ENCODE data around the gene H2BK1. TPM values are rescaled to one million over a fixed set of nuclear protein-coding genes. Genes with fewer than 3 reads are reported as not detected.

The H2BK1 gene
- total RNA-seq, 1 experiment from 2014 or later: not detected

DNA sequence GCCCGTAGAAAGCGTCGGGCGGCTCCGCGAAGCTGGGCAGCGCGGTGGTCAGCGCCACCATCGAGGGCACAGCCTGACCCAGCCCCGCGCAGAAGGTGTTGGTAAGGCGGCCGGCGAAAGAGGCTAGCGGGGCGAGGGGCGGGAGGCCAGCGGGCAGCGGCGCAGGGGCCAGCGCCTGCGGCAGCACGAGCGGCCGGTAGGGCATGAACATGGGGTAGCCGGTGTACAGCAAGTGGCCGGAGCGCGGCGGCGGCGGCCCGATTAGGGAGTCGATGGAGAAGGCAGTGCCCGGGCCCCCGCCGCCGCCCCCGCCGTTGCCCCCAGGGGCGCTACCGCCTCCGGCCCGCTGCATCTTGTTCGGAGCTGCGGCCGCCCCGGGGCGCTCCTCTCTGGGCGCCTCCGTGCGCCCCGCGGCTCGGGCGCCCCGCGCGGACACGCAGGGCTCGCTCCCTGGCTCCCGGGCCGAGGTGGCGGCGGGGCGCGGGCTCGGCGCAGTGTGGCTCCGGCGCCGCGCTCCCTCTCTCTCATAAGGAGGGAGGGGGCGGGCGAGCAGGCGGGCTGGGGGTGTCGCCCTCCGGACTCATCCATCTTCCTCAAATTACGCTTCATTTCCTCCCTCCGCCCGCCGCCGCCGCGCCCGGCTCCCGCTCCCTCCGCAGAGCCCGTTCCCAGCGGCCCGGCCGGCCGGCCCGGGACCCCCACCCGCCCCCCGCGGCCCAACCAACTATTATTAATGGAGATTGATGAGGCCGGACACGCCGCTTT, 42.9 kb downstream of the H2BK1 start, which contains the start of gene GBX1:
GBX1 (minus strand) TSS at position 498 of the 765 bp plus-strand sequence; CDS start at position 352, 146 bp downstream.
- BruUV-seq (replicated peaks): no TSS peak
- Histone ChIP-seq H3K9me3 (ENCODE audit: insufficient read depth, low read depth) (no peaks in the 10 kb centered on the region), H2AFZ (no peak within 1 kb of the TSS), H3K4me2 (no peak within 1 kb of the TSS), H3K27me3 (ENCODE audit: insufficient read depth, low read depth) (peaks cover 78% of the 10 kb centered on the region), H3F3A (ENCODE audit: insufficient read depth, low read depth) (no peaks in the 10 kb centered on the region), H3K36me3 (ENCODE audit: low read depth) (no peaks in the 10 kb centered on the region), H3K27ac (no peak within 1 kb of the TSS), H3K4me1 (replicated peaks; ENCODE audit: insufficient read depth) (no peaks in the 10 kb centered on the region), H3K4me3 (no peak within 1 kb of the TSS), H4K20me1 (ENCODE audit: insufficient read depth) (no peaks in the 10 kb centered on the region), H3K9me2 (ENCODE audit: insufficient read depth) (no peaks in the 10 kb centered on the region), H3K79me2 (ENCODE audit: low read depth) (no peaks in the 10 kb centered on the region)
- ChIA-PET POLR2A (ENCODE audit: unreplicated experiment) (no interaction called here), CTCF (interaction anchor here (0.8 kb wide), 1 partner anchor 50 kb away, joined by 3 read pairs; no protein-coding TSS in a partner anchor)
- DNase-seq: peak in 1 of 2 experiments; percentile 19
- TF ChIP-seq, protein P1, sequence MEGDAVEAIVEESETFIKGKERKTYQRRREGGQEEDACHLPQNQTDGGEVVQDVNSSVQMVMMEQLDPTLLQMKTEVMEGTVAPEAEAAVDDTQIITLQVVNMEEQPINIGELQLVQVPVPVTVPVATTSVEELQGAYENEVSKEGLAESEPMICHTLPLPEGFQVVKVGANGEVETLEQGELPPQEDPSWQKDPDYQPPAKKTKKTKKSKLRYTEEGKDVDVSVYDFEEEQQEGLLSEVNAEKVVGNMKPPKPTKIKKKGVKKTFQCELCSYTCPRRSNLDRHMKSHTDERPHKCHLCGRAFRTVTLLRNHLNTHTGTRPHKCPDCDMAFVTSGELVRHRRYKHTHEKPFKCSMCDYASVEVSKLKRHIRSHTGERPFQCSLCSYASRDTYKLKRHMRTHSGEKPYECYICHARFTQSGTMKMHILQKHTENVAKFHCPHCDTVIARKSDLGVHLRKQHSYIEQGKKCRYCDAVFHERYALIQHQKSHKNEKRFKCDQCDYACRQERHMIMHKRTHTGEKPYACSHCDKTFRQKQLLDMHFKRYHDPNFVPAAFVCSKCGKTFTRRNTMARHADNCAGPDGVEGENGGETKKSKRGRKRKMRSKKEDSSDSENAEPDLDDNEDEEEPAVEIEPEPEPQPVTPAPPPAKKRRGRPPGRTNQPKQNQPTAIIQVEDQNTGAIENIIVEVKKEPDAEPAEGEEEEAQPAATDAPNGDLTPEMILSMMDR (conservative IDR thresholded peaks at IDR 0.05): no peak
- TF ChIP-seq EZH2 (IDR thresholded peaks at IDR 0.05; ENCODE audit: low read depth): no peak
- intact Hi-C loops (cut with micrococcal nuclease; ENCODE audit: unreplicated experiment): no loop called here

DNA sequence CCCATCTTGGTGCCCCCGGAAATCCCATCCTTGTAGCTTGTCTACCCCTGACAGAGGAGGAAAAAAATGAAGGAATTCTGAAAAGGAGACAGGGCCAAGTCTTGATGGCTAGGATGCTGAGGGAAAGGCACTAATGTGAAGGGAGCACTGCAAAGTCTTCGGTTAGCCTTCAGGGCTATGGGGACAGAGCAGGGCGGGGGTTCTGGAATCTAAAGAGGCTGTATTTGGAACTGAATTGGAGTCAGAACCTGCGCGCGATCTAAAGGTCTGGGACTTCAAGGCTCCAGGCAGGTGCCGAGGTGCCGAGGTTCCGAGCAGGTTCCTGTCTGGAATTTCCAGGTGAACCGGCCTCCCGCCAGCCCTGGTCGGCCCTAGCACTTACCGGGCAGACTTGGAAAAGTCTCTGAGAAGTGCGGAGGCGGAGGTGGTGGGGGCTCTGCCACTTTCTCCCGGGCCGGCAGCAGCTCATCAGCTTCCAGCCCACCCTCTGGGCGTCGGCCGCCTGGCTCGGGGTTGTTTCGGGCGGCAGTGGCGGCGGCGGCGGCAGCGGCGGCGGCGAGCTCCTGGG, 43.6 kb downstream of the H2BK1 start:
- H3K27ac ChIP-seq: no peak overlapping the region
- no peak for DNase-seq
- BruUV-seq (replicated peaks): no TSS peak
- no peaks in the 10 kb centered on the region for H3K36me3 ChIP-seq (ENCODE audit: low read depth)
- POLR2A ChIA-PET (ENCODE audit: unreplicated experiment): interaction anchor here (0.6 kb wide), 2 partner anchors 13 to 81 kb away, joined by 4 to 5 read pairs; no protein-coding TSS in a partner anchor
- H3K27me3 ChIP-seq (ENCODE audit: insufficient read depth, low read depth): peaks cover 79% of the 10 kb centered on the region
- CTCF ChIA-PET: no interaction called here
- no peaks in the 10 kb centered on the region for H3K9me3 ChIP-seq (ENCODE audit: insufficient read depth, low read depth)
- intact Hi-C loops (cut with micrococcal nuclease; ENCODE audit: unreplicated experiment): no loop called here
- H3K4me2 ChIP-seq: no peak overlapping the region
- H2AFZ ChIP-seq: no peak overlapping the region
- TF ChIP-seq EZH2 (IDR thresholded peaks at IDR 0.05; ENCODE audit: low read depth): no peak
- TF ChIP-seq, protein P1 (conservative IDR thresholded peaks at IDR 0.05): no peak
- H3K9me2 ChIP-seq (ENCODE audit: insufficient read depth): no peaks in the 10 kb centered on the region
- H4K20me1 ChIP-seq (ENCODE audit: insufficient read depth): no peaks in the 10 kb centered on the region
- no peaks in the 10 kb centered on the region for H3K4me1 ChIP-seq (replicated peaks; ENCODE audit: insufficient read depth)
- no peak overlapping the region for H3K4me3 ChIP-seq
- no peaks in the 10 kb centered on the region for H3K79me2 ChIP-seq (ENCODE audit: low read depth)
- no peaks in the 10 kb centered on the region for H3F3A ChIP-seq (ENCODE audit: insufficient read depth, low read depth)

DNA sequence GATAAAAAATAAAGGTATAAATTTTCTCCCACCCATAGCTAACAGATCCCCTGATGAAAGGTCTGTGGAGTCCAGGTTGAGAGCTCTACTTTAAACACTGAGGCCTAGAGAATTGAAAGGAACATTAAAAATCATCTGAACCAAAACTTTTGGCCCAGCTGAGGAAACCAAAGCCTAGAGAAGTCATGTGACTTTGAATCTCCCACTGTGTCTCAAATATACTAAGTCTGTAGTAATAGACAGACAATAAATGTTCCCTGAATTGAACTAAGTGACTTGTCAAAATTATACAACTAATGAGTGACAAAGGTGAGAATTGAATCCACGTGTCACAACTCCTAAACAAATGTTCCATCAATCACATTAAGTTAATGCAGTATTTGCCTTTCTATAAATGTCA, 48.5 kb downstream of the H2BK1 start:
- H3K27ac ChIP-seq: no peak overlapping the region
- DNase-seq: no peak
- no peak overlapping the region for H2AFZ ChIP-seq
- peaks cover 5% of the 10 kb centered on the region; the same call in 1 of the 2 replicates for H3F3A ChIP-seq (ENCODE audit: insufficient read depth, low read depth)
- H3K27me3 ChIP-seq (ENCODE audit: insufficient read depth, low read depth): peaks cover 46% of the 10 kb centered on the region
- H3K79me2 ChIP-seq (ENCODE audit: low read depth): no peaks in the 10 kb centered on the region
- H3K36me3 ChIP-seq (ENCODE audit: low read depth): no peaks in the 10 kb centered on the region
- H3K4me1 ChIP-seq (replicated peaks; ENCODE audit: insufficient read depth): 0 out of 2 replicates have a peak, but pooled peaks cover 7% of the 10 kb centered on the region
- H4K20me1 ChIP-seq (ENCODE audit: insufficient read depth): no peaks in the 10 kb centered on the region
- no peaks in the 10 kb centered on the region for H3K9me3 ChIP-seq (ENCODE audit: insufficient read depth, low read depth)
- H3K4me3 ChIP-seq: no peak overlapping the region
- no peaks in the 10 kb centered on the region for H3K9me2 ChIP-seq (ENCODE audit: insufficient read depth)
- intact Hi-C loops (cut with micrococcal nuclease; ENCODE audit: unreplicated experiment): no loop called here
- POLR2A ChIA-PET (ENCODE audit: unreplicated experiment): no interaction called here
- no peak for TF ChIP-seq EZH2 (IDR thresholded peaks at IDR 0.05; ENCODE audit: low read depth)
- TF ChIP-seq, protein P1 (conservative IDR thresholded peaks at IDR 0.05): no peak
- H3K4me2 ChIP-seq: no peak overlapping the region
- BruUV-seq (replicated peaks): no TSS peak
- CTCF ChIA-PET: interaction anchor here (1.0 kb wide), 1 partner anchor 9 kb away, joined by 6 read pairs; no protein-coding TSS in a partner anchor

Other genes with a start within 250 kb of the H2BK1 start
- gene KCNH2, start 232.2 kb downstream of the H2BK1 start, total RNA-seq (2021): 1.5 and 1.6 TPM in 2 replicates
- gene NOS3, start 219.5 kb downstream of the H2BK1 start, total RNA-seq (2021): 1.8 and 3.2 TPM in 2 replicates
- gene ATG9B, start 186.0 kb downstream of the H2BK1 start, total RNA-seq (2021): 9.7 and 13.7 TPM in 2 replicates
- gene ABCB8, start 182.0 kb downstream of the H2BK1 start, total RNA-seq (2021): 51.8 and 61.9 TPM in 2 replicates
- 7.6 and 10.5 TPM in 2 replicates for gene ASIC3, start 162.0 kb downstream of the H2BK1 start, total RNA-seq (2021)
- gene CDK5, start 152.6 kb downstream of the H2BK1 start, total RNA-seq (2021): 45.7 and 58.4 TPM in 2 replicates
- 199 and 245 TPM in 2 replicates for gene SLC4A2, start 150.9 kb downstream of the H2BK1 start, total RNA-seq (2021)
- 104 and 126 TPM in 2 replicates for gene FASTK, start 129.7 kb downstream of the H2BK1 start, total RNA-seq (2021)
- 87.8 and 99.3 TPM in 2 replicates for gene TMUB1, start 127.0 kb downstream of the H2BK1 start, total RNA-seq (2021)
- gene AGAP3, start 124.0 kb downstream of the H2BK1 start, total RNA-seq (2021): 103 TPM in 2 replicates
- not detected in 2 replicates for gene GBX1, start 42.8 kb downstream of the H2BK1 start, total RNA-seq (2021)
- gene ASB10, start 23.2 kb downstream of the H2BK1 start, total RNA-seq (2021): not detected in 2 replicates
- gene ABCF2, start 16.7 kb upstream of the H2BK1 start, total RNA-seq (2021): 45.8 and 49.4 TPM in 2 replicates
- gene CHPF2, start 22.0 kb upstream of the H2BK1 start, total RNA-seq (2021): 47.4 and 54.9 TPM in 2 replicates
- 4.6 and 5.7 TPM in 2 replicates for gene SMARCD3, start 38.2 kb upstream of the H2BK1 start, total RNA-seq (2021)
- 63.8 and 80.6 TPM in 2 replicates for gene NUB1, start 131.3 kb upstream of the H2BK1 start, total RNA-seq (2021)
- 7.7 and 12.4 TPM in 2 replicates for gene WDR86, start 199.6 kb upstream of the H2BK1 start, total RNA-seq (2021)
- 1.0 and 1.2 TPM in 2 replicates for gene CRYGN, start 229.7 kb upstream of the H2BK1 start, total RNA-seq (2021)